GM12878 (cell line): ENCODE data around the gene VPS8. TPM values are rescaled to one million over a fixed set of nuclear protein-coding genes. Genes with fewer than 3 reads are reported as not detected.

Source experiments
- ATAC-seq: fragments of 200-7000 bp; cut with Tn5 transposase; 3 replicates; pipeline ENCODE4 v1.9.1; 2020; ENCODE audit warnings: mild to moderate bottlenecking, moderate library complexity
- BruUV-seq: library from RNA; stranded (reverse); fragments of 400-500 nt; replicated peaks from 2 replicates; lab custom pipeline; 2021; lab: Mats Ljungman, UMichigan
- CTCF ChIA-PET: fragments of 300-600 bp; sonication (Branson Sonifier 250); formaldehyde crosslinking; extraction: SDS; loops from one replicate; lab custom pipeline; 2021; ENCODE audit warnings: inconsistent platforms; lab: Yijun Ruan, JAX
- POLR2A ChIA-PET: fragments of 350-600 bp; formaldehyde crosslinking; extraction: SDS; loops from one replicate; lab custom pipeline; 2021; ENCODE audit warnings: inconsistent platforms; lab: Charles Lee
- RAD21 ChIA-PET: fragments of 300-600 bp; sonication (Branson Sonifier 250); formaldehyde crosslinking; loops from one replicate; lab custom pipeline; 2023; ENCODE audit warnings: antibody characterized with exemption; ENCODE audit not compliant: unreplicated experiment; lab: Charles Lee
- SMC1A ChIA-PET: fragments of 300-600 bp; sonication (Branson Sonifier 250); formaldehyde crosslinking; loops from one replicate; lab custom pipeline; 2023; ENCODE audit not compliant: unreplicated experiment, uncharacterized antibody; lab: Charles Lee
- DNase-seq: peaks from one replicate; pipeline ENCODE4 v3.0.0-alpha.2; 2011; ENCODE audit warnings: low read depth, low spot score
- FAIRE-seq: peaks from 3 replicates; lab custom pipeline; 2011; peaks lifted over from hg19 to GRCh38; lab: Jason Lieb, UNC
- H2AFZ ChIP-seq: 2 replicates; pipeline ENCODE4 v1.6.0; 2011; ENCODE audit warnings: low read depth, low read length, control low read depth; ENCODE audit not compliant: control insufficient read depth
- H3K27ac ChIP-seq: 2 replicates; pipeline ENCODE4 v1.5.1; 2011; ENCODE audit warnings: control low read depth; ENCODE audit not compliant: control insufficient read depth, insufficient read depth
- H3K27me3 ChIP-seq, 2 experiments: replicated peaks in 1 of 2; 2 replicates each; pipeline versions ENCODE4 v1.6.0 to v1.6.1; 2011; ENCODE audit warnings: low read length in 1 of 2; ENCODE audit not compliant: control insufficient read depth in 2 of 2, insufficient read depth in 2 of 2
- H3K36me3 ChIP-seq, 2 experiments: 2 replicates each; pipeline ENCODE4 v1.5.1; 2011; ENCODE audit warnings: low read length in 1 of 2; ENCODE audit not compliant: control insufficient read depth in 2 of 2, insufficient read depth in 2 of 2
- H3K4me1 ChIP-seq: 2 replicates; pipeline ENCODE4 v1.6.1; 2011; ENCODE audit warnings: mild to moderate bottlenecking, low read length, moderate library complexity, mixed read lengths; ENCODE audit not compliant: control insufficient read depth, insufficient read depth
- H3K4me2 ChIP-seq: 2 replicates; pipeline ENCODE4 v1.6.0; 2011; ENCODE audit warnings: control low read depth; ENCODE audit not compliant: control insufficient read depth, insufficient read depth
- H3K4me3 ChIP-seq: fragments of 200-600 bp; sonication (generic); 2 replicates; pipeline ENCODE4 v1.5.1; 2016
- H3K79me2 ChIP-seq: 2 replicates; pipeline ENCODE4 v1.6.0; 2011; ENCODE audit warnings: low read length; ENCODE audit not compliant: control insufficient read depth, insufficient read depth
- H3K9ac ChIP-seq: 2 replicates; pipeline ENCODE4 v1.8.0; 2011; ENCODE audit warnings: low read length, control low read depth, mixed read lengths; ENCODE audit not compliant: control insufficient read depth, insufficient read depth
- H3K9me3 ChIP-seq: replicated peaks from 3 replicates; pipeline ENCODE4 v1.5.1; 2011; ENCODE audit warnings: mild to moderate bottlenecking, low read length; ENCODE audit not compliant: control insufficient read depth, insufficient read depth
- H4K20me1 ChIP-seq: 2 replicates; pipeline ENCODE4 v1.6.0; 2011; ENCODE audit not compliant: control insufficient read depth, insufficient read depth
- BACH1 ChIP-seq: fragments of 450-650 bp; IDR thresholded peaks from 2 replicates; pipeline ENCODE4 v1.6.1; 2017; ENCODE audit warnings: mild to moderate bottlenecking, borderline replicate concordance
- CTCF ChIP-seq, 3 experiments: IDR thresholded peaks in 2 of 3; conservative IDR thresholded peaks in 1 of 3; 2 replicates each; pipeline ENCODE4 v1.5.1; 2011; ENCODE audit warnings: low read depth in 3 of 3, low read length in 3 of 3, mild to moderate bottlenecking in 3 of 3, control low read depth in 2 of 3, moderate library complexity in 2 of 3, inconsistent platforms in 1 of 3, mixed read lengths in 1 of 3; ENCODE audit not compliant: control insufficient read depth in 2 of 3, insufficient read depth in 1 of 3; ENCODE audit errors: extremely low read depth in 1 of 3
- EP300 ChIP-seq, 2 experiments: fragments of 150-350 bp in 1 of 2; IDR thresholded peaks; 2 replicates each; pipeline ENCODE4 v1.6.1; 2011 to 2012; ENCODE audit warnings: low read depth in 2 of 2, low read length in 2 of 2, borderline replicate concordance in 1 of 2, improper control_type of control experiment in 1 of 2, inconsistent platforms in 1 of 2; ENCODE audit not compliant: control insufficient read depth in 1 of 2
- HCFC1 ChIP-seq: fragments of 150-350 bp; IDR thresholded peaks from 2 replicates; pipeline ENCODE4 v1.6.1; 2014; ENCODE audit warnings: low read length
- IKZF1 ChIP-seq: fragments of 450-650 bp; conservative IDR thresholded peaks from 2 replicates; pipeline ENCODE4 v1.6.1; 2017; ENCODE audit warnings: antibody characterized with exemption, mild to moderate bottlenecking
- IKZF2 ChIP-seq, 2 experiments: fragments of 450-650 bp; IDR thresholded peaks; 2 replicates each; pipeline ENCODE4 v1.6.1; 2017; ENCODE audit warnings: mild to moderate bottlenecking in 2 of 2, moderate library complexity in 2 of 2
- KAT2A ChIP-seq: conservative IDR thresholded peaks from 2 replicates; pipeline ENCODE4 v1.6.1; 2011; ENCODE audit warnings: low read depth, low read length; ENCODE audit not compliant: control insufficient read depth
- MAX ChIP-seq: IDR thresholded peaks from 2 replicates; pipeline ENCODE4 v1.6.1; 2012; ENCODE audit warnings: low read depth, low read length, improper control_type of control experiment
- MXI1 ChIP-seq: fragments of 150-350 bp; IDR thresholded peaks from 2 replicates; pipeline ENCODE4 v1.6.1; 2011; ENCODE audit warnings: low read depth, mild to moderate bottlenecking, inconsistent platforms, low read length, improper control_type of control experiment
- NR2C1 ChIP-seq: fragments of 450-650 bp; IDR thresholded peaks from 2 replicates; pipeline ENCODE4 v1.6.1; 2017; ENCODE audit warnings: antibody characterized with exemption, mild to moderate bottlenecking, moderate library complexity
- PBX3 ChIP-seq: IDR thresholded peaks from 2 replicates; pipeline ENCODE4 v1.6.1; 2011; ENCODE audit warnings: mild to moderate bottlenecking, low read depth, low read length, moderate library complexity; ENCODE audit not compliant: insufficient replicate concordance
- RB1 ChIP-seq: fragments of 450-650 bp; formaldehyde crosslinking; IDR thresholded peaks from 2 replicates; pipeline ENCODE4 v1.6.1; 2017; ENCODE audit warnings: mild to moderate bottlenecking, borderline replicate concordance
- SMARCA5 ChIP-seq: fragments of 450-650 bp; IDR thresholded peaks from 2 replicates; pipeline ENCODE4 v1.6.1; 2017; ENCODE audit warnings: mild to moderate bottlenecking
- YY1 ChIP-seq: IDR thresholded peaks from 2 replicates; pipeline ENCODE4 v1.6.1; 2011; ENCODE audit warnings: low read depth, mild to moderate bottlenecking, low read length
- ZBED1 ChIP-seq: IDR thresholded peaks from 2 replicates; pipeline ENCODE4 v1.6.1; 2016; ENCODE audit warnings: borderline replicate concordance
- ZNF592 ChIP-seq: fragments of 450-650 bp; IDR thresholded peaks from 2 replicates; pipeline ENCODE4 v1.6.1; 2017; ENCODE audit warnings: mild to moderate bottlenecking, moderate library complexity
- whole genome bisulfite sequencing: methylation state at CpG from one replicate; pipeline ENCODE4 v1.1.6; 2016; ENCODE audit warnings: low lambda C conversion rate; ENCODE audit not compliant: insufficient replicate concordance, insufficient coverage; ENCODE audit errors: missing lambda C conversion rate; 5-methylcytosine and 5-hydroxymethylcytosine counted together
- in situ Hi-C: fragments of 300-500 bp; cut with MboI; formaldehyde crosslinking; loops from 9 replicates; pipeline ENCODE4 v1.14.3; 2018; ENCODE audit warnings: mixed read lengths
- intact Hi-C: fragments of 100-400 bp; cut with micrococcal nuclease; formaldehyde crosslinking; loops from one replicate; pipeline ENCODE4 v1.14.2; 2022; ENCODE audit not compliant: unreplicated experiment
- polyA plus RNA-seq, 11 experiments: library from polyadenylated mRNA; depleted of rRNA in 4 of 11; unstranded in 6 of 11; stranded (reverse) in 5 of 11; fragments of >200 nt; fragmentation: Nextera tagmentation in 4 of 11; fragmentation: Illumina TruSeq in 1 of 11; extraction: Ambion mirVana in 4 of 11; extraction: Trizol in 1 of 11; gene quantifications; 1 replicate in 1 of 11; 2 replicates in 10 of 11; pipeline versions ENCODE4 v1.2.1 to v1.2.3, GENCODE V29; 2011 to 2016; ENCODE audit warnings: inconsistent platforms in 2 of 11, missing spikeins in 2 of 11, low read depth in 1 of 11
- total RNA-seq, 4 experiments: library from RNA; depleted of rRNA in 3 of 4; stranded (reverse); fragments of >200 nt in 3 of 4; fragmentation: Illumina TruSeq in 1 of 4; extraction: Trizol in 1 of 4; gene quantifications; 2 replicates each; pipeline versions ENCODE4 v1.2.1 to v1.2.3, GENCODE V29; 2013 to 2021

The VPS8 gene
- total and polyA plus RNA-seq, 10 of the 15 experiments (the other 5 are each of a cell fraction or from before 2014, with no cell fraction given) = 8.9 to 34.7 (median 20.9) TPM

GRCh38 chr3:185075547-185075946, 263.6 kb downstream of the VPS8 start (continued):
- TF ChIP-seq ZNF592 = no peak
- no peak for TF ChIP-seq HCFC1
- TF ChIP-seq MXI1 = no peak

- Histone ChIP-seq H3K36me3 (no peaks in the 10 kb centered on the region), H3K4me3 (no peak overlapping the region), H3K27ac (no peak overlapping the region), H4K20me1 (no peaks in the 10 kb centered on the region), H2AFZ (no peak overlapping the region), H3K79me2 (no peaks in the 10 kb centered on the region), H3K4me1 (no peaks in the 10 kb centered on the region), H3K27me3 (0 out of 4 replicates have a peak, but pooled peaks cover 0 to 2% of the 10 kb centered on the region in 2 experiments), H3K4me2 (no peak overlapping the region), H3K9me3 (no peaks in the 10 kb centered on the region), H3K9ac (no peak overlapping the region)
- ChIA-PET RAD21 (no interaction called here), SMC1A (no interaction called here), POLR2A (no interaction called here), CTCF (interaction anchor here (0.7 kb wide), 1 partner anchor 141 kb away, joined by 3 read pairs; no protein-coding TSS in a partner anchor)
- TF ChIP-seq BACH1 = no peak
- TF ChIP-seq EP300 (IDR thresholded peaks at IDR 0.05; ENCODE audit: borderline replicate concordance in 1 of 2, control insufficient read depth in 1 of 2, low read depth in 2 of 2, low read length in 2 of 2) = no peak
- TF ChIP-seq KAT2A = no peak
- TF ChIP-seq CTCF (IDR thresholded peaks at IDR 0.05 in 2 of 3, conservative IDR thresholded peaks at IDR 0.05 in 1 of 3; ENCODE audit: control insufficient read depth in 2 of 3, extremely low read depth in 1 of 3, insufficient read depth in 1 of 3, low read depth in 3 of 3, low read length in 3 of 3) = no peak
- no peak for TF ChIP-seq IKZF2 (IDR thresholded peaks at IDR 0.05)
- no peak for TF ChIP-seq PBX3
- no peak for TF ChIP-seq ZBED1
- no peak for TF ChIP-seq YY1
- no peak for TF ChIP-seq NR2C1
- TF ChIP-seq IKZF1 = no peak
- TF ChIP-seq RB1 = no peak
- no peak for TF ChIP-seq MAX
- TF ChIP-seq SMARCA5 = no peak
- WGBS = 43% methylated on average over 8 of the region's 8 CpGs
- ATAC-seq = no peak
- in situ Hi-C loops = no loop called here
- intact Hi-C loops = no loop called here
- no peak for FAIRE-seq
- no peak for DNase-seq
- BruUV-seq = no TSS peak
These were observed 264.3 kb downstream of the VPS8 start for GRCh38 chr3:185076219-185076618.
